ENCODE data around the gene HSD3B2. TPM values are rescaled to one million over a fixed set of nuclear protein-coding genes. Genes with fewer than 3 reads are reported as not detected.

Gene HSD3B2
- polyA plus RNA-seq, 2 donors, result 0.07 TPM; not detected in 1

- H3K27me3 ChIP-seq (ENCODE audit: control insufficient read depth in 1 of 2, insufficient read depth in 2 of 2, low read length in 2 of 2), result no peaks in the 10 kb centered on the region
- no peak overlapping the region for H3K27ac ChIP-seq (ENCODE audit: low read depth in 2 of 2, low read length in 1 of 2)
- H3K36me3 ChIP-seq (ENCODE audit: control insufficient read depth in 2 of 2, insufficient read depth in 2 of 2, low read length in 1 of 2), result no peaks in the 10 kb centered on the region
- no peaks in the 10 kb centered on the region for H3K9me3 ChIP-seq (ENCODE audit: control insufficient read depth in 2 of 2, insufficient read depth in 1 of 2, low read depth in 1 of 2, low read length in 1 of 2)
- no peaks in the 10 kb centered on the region for H3K4me1 ChIP-seq (ENCODE audit: control insufficient read depth in 2 of 2, insufficient read depth in 2 of 2, low read length in 1 of 2)
- H3K4me3 ChIP-seq (ENCODE audit: low read depth in 1 of 2, low read length in 2 of 2), result no peak overlapping the region
Measured at GRCh38 chr1:119390526-119390925, 24.4 kb upstream of the HSD3B2 start.

GRCh38 chr1:119391749-119392148 is 23.2 kb upstream of the HSD3B2 start:
- H3K4me3 ChIP-seq (ENCODE audit: low read depth in 1 of 2, low read length in 2 of 2), result no peak overlapping the region
- no peaks in the 10 kb centered on the region for H3K9me3 ChIP-seq (ENCODE audit: control insufficient read depth in 2 of 2, insufficient read depth in 1 of 2, low read depth in 1 of 2, low read length in 1 of 2)
- no peaks in the 10 kb centered on the region for H3K27me3 ChIP-seq (ENCODE audit: control insufficient read depth in 1 of 2, insufficient read depth in 2 of 2, low read length in 2 of 2)
- H3K36me3 ChIP-seq (ENCODE audit: control insufficient read depth in 2 of 2, insufficient read depth in 2 of 2, low read length in 1 of 2), result no peaks in the 10 kb centered on the region
- WGBS, 2 donors, result 60 to 76% methylated on average over 3 of the region's 3 CpGs
- H3K27ac ChIP-seq (ENCODE audit: low read depth in 2 of 2, low read length in 1 of 2), result no peak overlapping the region
- no peaks in the 10 kb centered on the region for H3K4me1 ChIP-seq (ENCODE audit: control insufficient read depth in 2 of 2, insufficient read depth in 2 of 2, low read length in 1 of 2)

- H3K4me3 ChIP-seq (ENCODE audit: low read depth in 1 of 2, low read length in 2 of 2), result no peak overlapping the region
- no peaks in the 10 kb centered on the region for H3K36me3 ChIP-seq (ENCODE audit: control insufficient read depth in 2 of 2, insufficient read depth in 2 of 2, low read length in 1 of 2)
- H3K4me1 ChIP-seq (ENCODE audit: control insufficient read depth in 2 of 2, insufficient read depth in 2 of 2, low read length in 1 of 2), result no peaks in the 10 kb centered on the region
- no peaks in the 10 kb centered on the region for H3K27me3 ChIP-seq (ENCODE audit: control insufficient read depth in 1 of 2, insufficient read depth in 2 of 2, low read length in 2 of 2)
- H3K9me3 ChIP-seq (ENCODE audit: control insufficient read depth in 2 of 2, insufficient read depth in 1 of 2, low read depth in 1 of 2, low read length in 1 of 2), result no peaks in the 10 kb centered on the region
- 69 to 92% methylated on average over 1 of the region's 1 CpG for WGBS, 2 donors
- no peak overlapping the region for H3K27ac ChIP-seq (ENCODE audit: low read depth in 2 of 2, low read length in 1 of 2)
Measured at GRCh38 chr1:119394085-119394484, 20.9 kb upstream of the HSD3B2 start.

GRCh38 chr1:119396982-119397381 is 18.0 kb upstream of the HSD3B2 start:
- no peaks in the 10 kb centered on the region for H3K9me3 ChIP-seq (ENCODE audit: control insufficient read depth in 2 of 2, insufficient read depth in 1 of 2, low read depth in 1 of 2, low read length in 1 of 2)
- H3K4me1 ChIP-seq (ENCODE audit: control insufficient read depth in 2 of 2, insufficient read depth in 2 of 2, low read length in 1 of 2), result no peaks in the 10 kb centered on the region
- H3K4me3 ChIP-seq (ENCODE audit: low read depth in 1 of 2, low read length in 2 of 2), result no peak overlapping the region
- H3K27ac ChIP-seq (ENCODE audit: low read depth in 2 of 2, low read length in 1 of 2), result no peak overlapping the region
- H3K36me3 ChIP-seq (ENCODE audit: control insufficient read depth in 2 of 2, insufficient read depth in 2 of 2, low read length in 1 of 2), result no peaks in the 10 kb centered on the region
- H3K27me3 ChIP-seq (ENCODE audit: control insufficient read depth in 1 of 2, insufficient read depth in 2 of 2, low read length in 2 of 2), result no peaks in the 10 kb centered on the region

GRCh38 chr1:119397986-119398385 is 17.0 kb upstream of the HSD3B2 start:
- H3K36me3 ChIP-seq (ENCODE audit: control insufficient read depth in 2 of 2, insufficient read depth in 2 of 2, low read length in 1 of 2), result no peaks in the 10 kb centered on the region
- no peaks in the 10 kb centered on the region for H3K27me3 ChIP-seq (ENCODE audit: control insufficient read depth in 1 of 2, insufficient read depth in 2 of 2, low read length in 2 of 2)
- WGBS, 2 donors, result 72 to 74% methylated on average over 3 of the region's 3 CpGs
- H3K9me3 ChIP-seq (ENCODE audit: control insufficient read depth in 2 of 2, insufficient read depth in 1 of 2, low read depth in 1 of 2, low read length in 1 of 2), result no peaks in the 10 kb centered on the region
- H3K4me3 ChIP-seq (ENCODE audit: low read depth in 1 of 2, low read length in 2 of 2), result no peak overlapping the region
- H3K4me1 ChIP-seq (ENCODE audit: control insufficient read depth in 2 of 2, insufficient read depth in 2 of 2, low read length in 1 of 2), result no peaks in the 10 kb centered on the region
- H3K27ac ChIP-seq (ENCODE audit: low read depth in 2 of 2, low read length in 1 of 2), result no peak overlapping the region

- Histone ChIP-seq H3K9me3 (ENCODE audit: control insufficient read depth in 2 of 2, insufficient read depth in 1 of 2, low read depth in 1 of 2, low read length in 1 of 2) (no peaks in the 10 kb centered on the region), H3K27ac (ENCODE audit: low read depth in 2 of 2, low read length in 1 of 2) (no peak overlapping the region), H3K36me3 (ENCODE audit: control insufficient read depth in 2 of 2, insufficient read depth in 2 of 2, low read length in 1 of 2) (no peaks in the 10 kb centered on the region), H3K4me3 (ENCODE audit: low read depth in 1 of 2, low read length in 2 of 2) (no peak overlapping the region), H3K27me3 (ENCODE audit: control insufficient read depth in 1 of 2, insufficient read depth in 2 of 2, low read length in 2 of 2) (no peaks in the 10 kb centered on the region), H3K4me1 (ENCODE audit: control insufficient read depth in 2 of 2, insufficient read depth in 2 of 2, low read length in 1 of 2) (no peaks in the 10 kb centered on the region)
- 10 to 22% methylated on average over 2 of the region's 2 CpGs for WGBS, 2 donors
Measured at GRCh38 chr1:119404736-119405135, 10.2 kb upstream of the HSD3B2 start.

GRCh38 chr1:119409731-119410130 is 5.2 kb upstream of the HSD3B2 start:
- Histone ChIP-seq H3K4me1 (ENCODE audit: control insufficient read depth in 2 of 2, insufficient read depth in 2 of 2, low read length in 1 of 2) (no peaks in the 10 kb centered on the region), H3K27me3 (ENCODE audit: control insufficient read depth in 1 of 2, insufficient read depth in 2 of 2, low read length in 2 of 2) (no peaks in the 10 kb centered on the region), H3K36me3 (ENCODE audit: control insufficient read depth in 2 of 2, insufficient read depth in 2 of 2, low read length in 1 of 2) (no peaks in the 10 kb centered on the region), H3K27ac (ENCODE audit: low read depth in 2 of 2, low read length in 1 of 2) (no peak overlapping the region), H3K4me3 (ENCODE audit: low read depth in 1 of 2, low read length in 2 of 2) (no peak overlapping the region), H3K9me3 (ENCODE audit: control insufficient read depth in 2 of 2, insufficient read depth in 1 of 2, low read depth in 1 of 2, low read length in 1 of 2) (no peaks in the 10 kb centered on the region)

GRCh38 chr1:119410961-119411360 is 4.0 kb upstream of the HSD3B2 start:
- 77 to 84% methylated on average over 3 of the region's 3 CpGs for WGBS, 2 donors
- no peaks in the 10 kb centered on the region for H3K36me3 ChIP-seq (ENCODE audit: control insufficient read depth in 2 of 2, insufficient read depth in 2 of 2, low read length in 1 of 2)
- no peaks in the 10 kb centered on the region for H3K4me1 ChIP-seq (ENCODE audit: control insufficient read depth in 2 of 2, insufficient read depth in 2 of 2, low read length in 1 of 2)
- H3K4me3 ChIP-seq (ENCODE audit: low read depth in 1 of 2, low read length in 2 of 2), result no peak overlapping the region
- no peak overlapping the region for H3K27ac ChIP-seq (ENCODE audit: low read depth in 2 of 2, low read length in 1 of 2)
- no peaks in the 10 kb centered on the region for H3K27me3 ChIP-seq (ENCODE audit: control insufficient read depth in 1 of 2, insufficient read depth in 2 of 2, low read length in 2 of 2)
- no peaks in the 10 kb centered on the region for H3K9me3 ChIP-seq (ENCODE audit: control insufficient read depth in 2 of 2, insufficient read depth in 1 of 2, low read depth in 1 of 2, low read length in 1 of 2)

- no peaks in the 10 kb centered on the region for H3K4me1 ChIP-seq (ENCODE audit: control insufficient read depth in 2 of 2, insufficient read depth in 2 of 2, low read length in 1 of 2)
- H3K36me3 ChIP-seq (ENCODE audit: control insufficient read depth in 2 of 2, insufficient read depth in 2 of 2, low read length in 1 of 2), result no peaks in the 10 kb centered on the region
- H3K9me3 ChIP-seq (ENCODE audit: control insufficient read depth in 2 of 2, insufficient read depth in 1 of 2, low read depth in 1 of 2, low read length in 1 of 2), result no peaks in the 10 kb centered on the region
- H3K27ac ChIP-seq (ENCODE audit: low read depth in 2 of 2, low read length in 1 of 2), result no peak overlapping the region
- 70% methylated on average over 3 of the region's 3 CpGs for WGBS, 2 donors
- H3K4me3 ChIP-seq (ENCODE audit: low read depth in 1 of 2, low read length in 2 of 2), result no peak overlapping the region
- no peaks in the 10 kb centered on the region for H3K27me3 ChIP-seq (ENCODE audit: control insufficient read depth in 1 of 2, insufficient read depth in 2 of 2, low read length in 2 of 2)
Measured at GRCh38 chr1:119416006-119416640, 1.2 kb downstream of the HSD3B2 start.

- H3K36me3 ChIP-seq (ENCODE audit: control insufficient read depth in 2 of 2, insufficient read depth in 2 of 2, low read length in 1 of 2), result no peaks in the 10 kb centered on the region
- H3K4me3 ChIP-seq (ENCODE audit: low read depth in 1 of 2, low read length in 2 of 2), result no peak overlapping the region
- no peak overlapping the region for H3K27ac ChIP-seq (ENCODE audit: low read depth in 2 of 2, low read length in 1 of 2)
- WGBS, 2 donors, result 85 to 89% methylated on average over 5 of the region's 5 CpGs
- no peaks in the 10 kb centered on the region for H3K4me1 ChIP-seq (ENCODE audit: control insufficient read depth in 2 of 2, insufficient read depth in 2 of 2, low read length in 1 of 2)
- H3K27me3 ChIP-seq (ENCODE audit: control insufficient read depth in 1 of 2, insufficient read depth in 2 of 2, low read length in 2 of 2), result no peaks in the 10 kb centered on the region
- no peaks in the 10 kb centered on the region for H3K9me3 ChIP-seq (ENCODE audit: control insufficient read depth in 2 of 2, insufficient read depth in 1 of 2, low read depth in 1 of 2, low read length in 1 of 2)
Measured at GRCh38 chr1:119419109-119419508, 4.2 kb downstream of the HSD3B2 start.
